HG02798 (cell line): ENCODE data around the gene TBXA2R.
"Not testable (repeated sequence)": the region's sequence is repeated elsewhere in the genome, so short reads cannot be mapped to it uniquely, and the experiment has no call there.

Source experiments
- ATAC-seq: cut with Tn5 transposase; IDR thresholded peaks from one replicate; pipeline ENCODE4 v1.9.1; 2021; ENCODE audit warnings: mild to moderate bottlenecking; ENCODE audit not compliant: unreplicated experiment, poor library complexity

TBXA2R gene

DNA sequence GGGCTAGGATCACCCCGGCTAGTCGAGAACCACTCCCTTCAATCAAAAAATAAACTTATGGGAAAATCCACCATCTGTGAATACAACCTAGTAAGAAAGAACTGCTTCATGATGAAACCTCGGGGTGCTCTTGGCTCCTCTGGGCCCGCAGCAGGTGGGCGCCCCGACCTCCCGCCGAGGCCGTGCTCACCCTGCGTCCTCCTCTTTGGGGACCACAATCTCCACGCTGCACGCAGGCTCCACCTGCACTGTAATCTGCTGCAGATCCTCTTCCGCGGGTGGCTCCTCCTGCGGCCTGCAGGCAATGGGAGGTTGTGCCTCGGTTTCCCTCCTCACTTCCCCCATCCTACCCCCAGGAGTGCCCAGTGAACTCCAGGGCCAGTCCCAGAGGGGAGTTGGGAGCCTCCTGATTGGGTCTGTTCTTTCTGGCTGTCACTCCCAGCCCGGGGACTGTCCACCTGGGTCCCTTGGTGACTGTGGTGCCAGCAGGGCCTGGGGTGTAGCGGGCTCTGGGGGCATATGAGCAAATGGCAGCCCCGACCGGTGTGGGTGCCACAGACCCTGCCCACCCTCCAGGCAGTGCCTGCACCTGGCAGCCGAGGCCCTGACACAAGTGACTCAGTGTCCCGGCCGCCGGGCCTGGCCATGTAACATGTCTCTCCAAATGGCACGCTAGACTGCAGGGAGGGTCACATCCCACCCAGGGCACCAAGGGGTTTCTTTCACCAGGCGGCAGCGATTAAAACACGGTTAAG is 35.0 kb upstream of the TBXA2R start:
- no peak for ATAC-seq

GRCh38 chr19:3639479-3639878 is 32.8 kb upstream of the TBXA2R start:
- no peak for ATAC-seq

GRCh38 chr19:3638208-3639193 is 31.8 kb upstream of the TBXA2R start:
- no peak for ATAC-seq

GRCh38 chr19:3637621-3638020 is 30.9 kb upstream of the TBXA2R start:
- ATAC-seq, result no peak

- ATAC-seq, result no peak
Observed at GRCh38 chr19:3636962-3637361, 30.3 kb upstream of the TBXA2R start.

DNA sequence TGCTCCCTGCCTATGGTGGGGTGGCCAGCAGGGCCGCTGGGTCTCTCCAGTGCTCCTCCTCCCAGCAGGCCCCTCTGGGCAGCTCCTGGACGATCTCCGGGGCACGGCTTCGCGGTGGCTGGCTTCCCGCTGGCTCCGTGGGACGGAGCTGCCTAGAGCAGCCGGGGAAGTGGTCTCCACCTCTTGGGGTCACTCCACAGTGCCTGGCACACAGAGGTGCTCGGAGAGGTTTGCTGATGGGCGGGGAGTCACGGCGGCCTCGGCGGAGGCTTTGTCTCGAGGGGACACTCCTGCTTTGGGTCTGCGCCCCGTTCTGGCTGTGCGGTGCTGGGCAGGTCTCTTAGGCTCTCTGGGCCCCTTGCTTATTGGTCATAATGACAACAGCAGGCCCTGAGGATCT is 29.8 kb upstream of the TBXA2R start:
- no peak for ATAC-seq

GRCh38 chr19:3634496-3635045 is 27.9 kb upstream of the TBXA2R start:
- ATAC-seq, result no peak

DNA sequence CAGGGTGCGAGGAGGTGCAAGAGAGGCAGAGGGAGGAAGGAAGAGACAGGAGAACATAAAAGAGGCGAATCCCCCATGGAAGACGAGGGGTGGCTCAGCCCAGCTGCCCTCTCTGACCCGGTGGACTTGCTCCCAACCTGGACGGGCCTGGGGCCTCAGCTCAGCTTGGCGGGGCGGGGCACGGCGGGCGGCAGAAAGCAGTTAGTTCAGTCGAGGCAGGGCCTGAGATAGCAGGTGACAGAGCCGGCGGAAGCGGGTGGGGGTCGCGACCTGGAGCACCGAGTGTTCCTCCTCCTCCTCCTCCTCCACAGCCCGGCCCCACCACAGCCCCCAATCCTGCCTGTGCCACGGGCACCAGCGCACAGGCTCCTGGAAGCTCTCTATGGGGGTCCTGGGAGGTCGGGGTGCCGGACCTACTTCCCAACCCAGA is 26.9 kb upstream of the TBXA2R start:
- no peak for ATAC-seq

DNA sequence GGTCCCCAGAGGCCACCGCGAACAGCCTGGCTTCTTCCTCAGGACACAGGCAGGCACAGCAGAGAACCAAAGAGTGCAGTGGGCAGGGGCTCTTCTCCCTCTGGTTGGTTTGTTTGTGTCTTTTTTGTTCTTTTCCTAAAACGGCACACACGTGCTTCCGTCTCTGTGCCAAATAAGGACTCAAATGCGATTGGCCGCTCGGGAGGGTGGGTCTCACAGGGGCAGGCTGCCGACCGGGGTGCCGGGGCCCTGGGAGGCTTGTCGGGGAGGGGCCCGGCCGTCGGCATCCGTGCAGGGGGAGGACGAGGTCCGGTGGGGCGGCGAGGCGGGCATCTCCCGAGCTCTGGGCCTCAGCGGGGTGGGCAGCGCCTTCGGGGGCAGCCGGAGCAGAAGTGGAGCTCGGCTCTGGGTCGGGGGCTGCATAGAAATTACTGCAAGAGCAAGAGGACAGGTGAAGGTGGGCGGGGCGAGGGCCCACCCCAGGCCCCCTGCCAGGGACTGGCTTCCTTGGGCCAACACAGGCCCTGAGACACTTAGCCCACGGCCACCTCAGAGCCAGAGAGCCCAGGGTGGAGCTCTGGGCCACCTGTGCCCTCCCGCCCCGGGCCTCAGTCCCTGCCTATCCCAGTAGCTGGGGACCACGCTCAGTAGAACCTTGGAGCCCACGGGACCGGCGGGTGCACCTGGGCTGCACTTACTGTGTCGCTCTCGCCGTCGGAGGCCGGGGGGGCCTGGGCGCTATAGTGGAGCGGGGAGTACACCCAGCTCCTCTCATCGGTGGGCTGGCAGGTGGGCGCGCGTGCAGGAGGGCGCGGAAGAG is 26.3 kb upstream of the TBXA2R start:
- ATAC-seq, result no peak

DNA sequence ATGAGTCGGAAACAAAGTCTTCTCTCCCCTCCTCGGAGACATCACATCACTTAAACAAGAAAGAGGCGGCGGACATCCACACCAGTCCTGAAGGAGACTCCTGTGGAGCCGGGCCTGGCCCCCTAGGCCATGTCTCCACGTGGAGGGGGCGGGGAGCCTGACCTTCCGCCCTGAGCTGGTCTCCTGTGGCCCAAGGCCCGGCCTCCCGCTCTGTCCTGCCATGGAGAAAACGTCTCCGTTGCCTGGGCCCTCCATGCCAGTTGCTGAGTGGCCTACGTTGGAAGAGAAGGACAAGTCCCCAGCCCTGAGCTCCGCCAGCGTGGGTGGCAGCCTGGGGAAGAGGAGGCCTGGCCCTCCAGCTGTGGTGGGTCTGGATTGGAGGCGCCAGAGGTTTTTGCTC is 25.4 kb upstream of the TBXA2R start:
- ATAC-seq, result no peak

- ATAC-seq, result no peak
Observed at GRCh38 chr19:3631053-3631861, 24.6 kb upstream of the TBXA2R start.

- not testable (repeated sequence) for ATAC-seq
Observed at GRCh38 chr19:3628766-3629165, 22.1 kb upstream of the TBXA2R start.

- no peak for ATAC-seq
Observed at GRCh38 chr19:3627351-3627723, 20.7 kb upstream of the TBXA2R start.

DNA sequence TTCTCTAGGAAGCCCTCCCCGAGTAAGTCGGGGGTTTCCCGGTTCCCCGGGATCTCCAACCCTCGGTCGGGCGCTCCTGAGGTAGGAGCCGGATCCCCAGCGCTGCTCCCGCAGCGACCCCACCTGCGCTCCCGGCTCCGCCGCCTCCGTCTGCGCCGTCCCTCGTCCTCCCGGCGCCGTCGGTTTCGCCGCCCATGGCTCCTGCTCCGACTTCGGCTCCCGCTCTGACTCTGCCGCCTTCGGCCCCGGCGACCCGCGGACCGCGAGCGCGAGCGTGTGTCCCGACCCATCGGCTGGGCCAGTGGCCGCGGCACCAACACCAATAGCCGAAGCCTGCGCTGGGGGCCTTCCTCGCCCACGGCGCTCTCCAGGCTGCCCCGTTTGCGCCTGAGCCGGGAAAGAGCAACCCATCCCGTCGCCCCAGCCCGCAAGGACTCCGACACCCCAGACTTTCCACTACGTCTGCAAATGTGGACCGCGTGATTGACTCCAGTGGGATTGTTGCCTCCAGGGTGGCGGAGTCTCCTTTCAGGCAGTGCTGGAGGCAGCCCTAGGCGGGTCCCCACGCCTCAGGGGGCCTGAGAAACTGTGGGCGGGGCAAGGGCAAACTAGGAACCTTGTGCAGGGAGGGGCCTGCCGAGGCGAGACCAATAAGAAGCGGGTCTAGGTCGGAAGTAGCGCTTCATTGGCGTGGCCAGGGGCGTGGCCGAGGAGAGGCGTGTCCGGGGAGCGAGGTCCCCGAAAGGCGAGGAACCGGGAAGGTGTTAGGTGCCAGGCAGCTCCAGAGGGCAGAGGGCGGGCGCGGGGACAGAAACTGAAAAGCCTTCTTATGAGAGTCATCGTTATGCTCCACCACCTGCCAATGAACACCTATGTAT is 20.0 kb upstream of the TBXA2R start, which contains the start of gene CACTIN:
CACTIN (minus strand) TSS at position 318 of the 878 bp plus-strand sequence; CDS start at position 290, 28 bp downstream.
- ATAC-seq, result peak; percentile 93

DNA sequence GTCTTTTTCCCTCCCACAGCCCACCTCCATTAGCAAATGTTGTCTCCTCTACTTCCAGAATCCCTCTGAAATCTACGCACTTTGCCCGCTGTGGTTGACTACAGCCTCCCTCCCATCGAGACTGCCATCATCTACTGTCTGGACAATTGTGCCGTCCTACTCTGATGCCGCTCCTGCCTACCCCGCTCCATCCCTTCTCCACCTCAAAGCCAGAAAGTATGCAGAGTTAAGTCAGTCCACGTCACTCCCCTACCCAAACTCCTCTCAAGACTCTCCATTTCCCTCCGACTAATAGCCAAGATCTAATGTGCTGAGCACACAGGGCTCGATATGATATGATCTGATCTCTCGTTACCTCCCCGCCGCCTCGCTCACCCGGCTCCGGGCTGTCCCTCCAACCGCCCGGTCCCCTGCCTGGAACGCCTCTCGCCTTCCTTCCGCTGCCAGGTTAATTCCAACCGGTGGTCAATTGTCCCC is 19.4 kb upstream of the TBXA2R start:
- ATAC-seq, result no peak

- ATAC-seq, result no peak
Observed at GRCh38 chr19:3623716-3624115, 17.0 kb upstream of the TBXA2R start.

DNA sequence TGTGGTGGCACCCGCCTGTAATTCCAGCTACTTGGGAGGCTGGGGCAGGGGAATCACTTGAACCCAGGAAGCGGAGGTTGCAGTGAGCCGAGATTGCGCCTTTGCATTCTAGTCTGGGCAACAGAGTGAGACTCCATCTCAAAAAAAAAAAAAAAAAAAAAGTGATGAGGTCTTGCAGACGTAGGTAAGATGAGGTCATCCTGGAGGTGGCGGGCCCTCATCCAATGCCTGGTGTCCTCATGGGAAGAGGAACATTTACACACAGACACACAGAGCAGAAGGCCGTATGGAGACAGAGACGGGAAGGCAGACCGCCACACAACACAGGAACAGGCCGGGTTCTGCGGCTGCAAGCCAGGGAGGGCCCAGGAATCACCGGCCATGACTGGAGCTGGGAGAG is 15.5 kb upstream of the TBXA2R start:
- ATAC-seq, result no peak

GRCh38 chr19:3621689-3622088 is 15.0 kb upstream of the TBXA2R start:
- no peak for ATAC-seq
